Transverse colon (tissue), 4 donors: ENCODE results near the gene RACK1. TPM values are rescaled to one million over a fixed set of nuclear protein-coding genes. Genes with fewer than 3 reads are reported as not detected.

Experiments used
- DNase-seq: peaks from one replicate; pipeline ENCODE4 v3.0.0-alpha.2; 2019
- H3K27ac ChIP-seq, 4 donors: fragments of 200-600 bp; sonication (generic); 2 replicates each; pipeline ENCODE4 v1.5.1; 2016 to 2018; ENCODE audit warnings: inconsistent platforms in 4 of 4
- H3K27me3 ChIP-seq: fragments of 200-600 bp; sonication (generic); 2 replicates; pipeline ENCODE4 v1.5.1; 2017; ENCODE audit warnings: inconsistent platforms
- H3K36me3 ChIP-seq, 4 donors: fragments of 200-600 bp; sonication (generic); 2 replicates each; pipeline ENCODE4 v1.5.1; 2017 to 2019; ENCODE audit warnings: inconsistent platforms in 4 of 4
- H3K4me1 ChIP-seq, 4 donors: fragments of 200-600 bp; sonication (generic); 2 replicates each; pipeline ENCODE4 v1.5.1; 2017 to 2020; ENCODE audit warnings: inconsistent platforms in 4 of 4
- H3K4me3 ChIP-seq, 4 donors: fragments of 200-600 bp; sonication (generic); 1 replicate in 1 of 4; 2 replicates in 3 of 4; pipeline versions ENCODE4 v1.5.1 to v1.6.1; 2017 to 2019; ENCODE audit warnings: inconsistent platforms in 4 of 4
- H3K9me3 ChIP-seq, 2 donors: fragments of 200-600 bp; sonication (generic); 2 replicates each; pipeline ENCODE4 v1.5.1; 2017 to 2019; ENCODE audit warnings: inconsistent platforms in 2 of 2
- CTCF ChIP-seq, 5 experiments: fragments of 200-600 bp in 3 of 5; fragments of 450-650 bp in 2 of 5; sonication (generic) in 3 of 5; IDR thresholded peaks; 1 replicate in 2 of 5; 2 replicates in 3 of 5; pipeline ENCODE4 v1.5.1; 2016 to 2017; ENCODE audit warnings: antibody characterized with exemption in 5 of 5, inconsistent platforms in 3 of 5, mild to moderate bottlenecking in 2 of 5, moderate library complexity in 1 of 5
- EP300 ChIP-seq: sonication (generic); formaldehyde crosslinking; IDR thresholded peaks from one replicate; pipeline ENCODE4 v1.6.1; 2017; ENCODE audit warnings: antibody characterized with exemption, low read depth
- POLR2A ChIP-seq: fragments of 450-650 bp; IDR thresholded peaks from one replicate; pipeline ENCODE4 v1.6.1; 2016; ENCODE audit warnings: antibody characterized with exemption, mild to moderate bottlenecking, moderate library complexity
- POLR2AphosphoS5 ChIP-seq, 3 donors: sonication (generic); formaldehyde crosslinking; IDR thresholded peaks; one replicate each; pipeline ENCODE4 v1.6.1; 2016; ENCODE audit warnings: antibody characterized with exemption in 3 of 3
- WGBS, 2 donors: methylation state at CpG; one replicate each; pipeline ENCODE4 v1.1.5; 2018; ENCODE audit warnings: low coverage in 1 of 2; 5-methylcytosine and 5-hydroxymethylcytosine counted together
- in situ Hi-C, 4 donors: fragments of 200-750 bp; cut with MboI; loops; one replicate each; pipeline versions ENCODE4 v1.15.0 to v1.15.1; 2017; ENCODE audit warnings: low sequenced_read_pairs in 3 of 4, low pct_ligation_motif_present in 1 of 4, low pct_unique_long_range_greater_than_20kb in 1 of 4
- intact Hi-C: fragments of 100-400 bp; cut with DNase I; formaldehyde crosslinking; loops from one replicate; pipeline ENCODE4 v1.15.1; 2023; ENCODE audit warnings: low total_unique reads
- total RNA-seq, 4 donors: library from RNA; depleted of rRNA; stranded (reverse); fragments of >200 nt; gene quantifications; one replicate each; pipeline ENCODE4 v1.1.0, GENCODE V29; 2016

RACK1 gene
- total RNA-seq, 4 donors from 2014 or later: 1,633 to 1,930 (median 1,753) TPM

- intact Hi-C loops: no loop called here
- H3K4me1 ChIP-seq: no peaks in the 10 kb centered on the region
- H3K27ac ChIP-seq: no peak overlapping the region
- H3K27me3 ChIP-seq: no peaks in the 10 kb centered on the region
- no peaks in the 10 kb centered on the region for H3K9me3 ChIP-seq
- WGBS, 2 donors: 80 to 89% methylated on average over 5 of the region's 5 CpGs
- no peak for TF ChIP-seq CTCF (IDR thresholded peaks at IDR 0.05)
- no peak for TF ChIP-seq POLR2AphosphoS5 (IDR thresholded peaks at IDR 0.05)
- no peak for TF ChIP-seq EP300
- TF ChIP-seq POLR2A: no peak
- H3K4me3 ChIP-seq: no peak overlapping the region
- DNase-seq: no peak
- in situ Hi-C loops: no loop called here
- peaks cover 0 to 61% (median 30%) of the 10 kb centered on the region in 4 donors for H3K36me3 ChIP-seq
These were observed 8.4 kb downstream of the RACK1 start for GRCh38 chr5:181235323-181235688.

GRCh38 chr5:181234455-181235306 is 9.0 kb downstream of the RACK1 start:
- 89% methylated on average over 22 of the region's 22 CpGs; no CpG with 5 or more reads in 1 of the 2 donors for WGBS, 2 donors
- intact Hi-C loops: no loop called here
- in situ Hi-C loops: no loop called here
- Histone ChIP-seq H3K27me3 (no peaks in the 10 kb centered on the region), H3K9me3 (no peaks in the 10 kb centered on the region), H3K36me3 (peaks cover 0 to 56% (median 27%) of the 10 kb centered on the region in 4 donors), H3K4me1 (no peaks in the 10 kb centered on the region), H3K27ac (no peak overlapping the region), H3K4me3 (no peak overlapping the region)
- no peak for TF ChIP-seq EP300
- TF ChIP-seq CTCF (IDR thresholded peaks at IDR 0.05): no peak
- TF ChIP-seq POLR2AphosphoS5 (IDR thresholded peaks at IDR 0.05): no peak
- TF ChIP-seq POLR2A: no peak
- no peak for DNase-seq

GRCh38 chr5:181233801-181234454 is 9.8 kb downstream of the RACK1 start:
- no peak for DNase-seq

More at GRCh38 chr5:181233801-181234454, 9.8 kb downstream of the RACK1 start:
- H3K27ac ChIP-seq: no peak overlapping the region
- intact Hi-C loops: no loop called here
- no peak overlapping the region for H3K4me3 ChIP-seq
- peaks cover 0 to 48% (median 23%) of the 10 kb centered on the region in 4 donors for H3K36me3 ChIP-seq
- TF ChIP-seq EP300 (no peak), POLR2AphosphoS5 (IDR thresholded peaks at IDR 0.05) (no peak), CTCF (IDR thresholded peaks at IDR 0.05) (no peak), POLR2A (no peak)
- in situ Hi-C loops: no loop called here
- H3K27me3 ChIP-seq: no peaks in the 10 kb centered on the region
- WGBS, 2 donors: 88% methylated on average over 24 of the region's 24 CpGs; no CpG with 5 or more reads in 1 of the 2 donors
- no peaks in the 10 kb centered on the region for H3K4me1 ChIP-seq
- H3K9me3 ChIP-seq: no peaks in the 10 kb centered on the region
